ENCODE results near the gene BTF3L4. TPM values are rescaled to one million over a fixed set of nuclear protein-coding genes. Genes with fewer than 3 reads are reported as not detected.
A peak's percentile ranks its signal among the peaks of the same experiment; 100 is the strongest.

Gene BTF3L4
- total RNA-seq, 2 experiments from 2014 or later = 29.4 to 34.1 TPM

- H3K4me3 Mint-ChIP-seq = no peak overlapping the region
- no peaks in the 10 kb centered on the region for H3K9me3 Mint-ChIP-seq
- H3K4me3 ChIP-seq (ENCODE audit: low read length) = no peak overlapping the region
- H3K36me3 ChIP-seq (ENCODE audit: insufficient read depth, low read length) = no peaks in the 10 kb centered on the region
- DNase-seq (peak in 5 of 14 experiments; percentile 7 to 63 (median 54)), ATAC-seq (ENCODE audit: poor library complexity) (peak; percentile 41)
- no peak overlapping the region for H3K27ac Mint-ChIP-seq
- intact Hi-C loops (cut with DNase I, micrococcal nuclease) = loop anchor here (1.0 to 10.0 kb wide), 4 partner anchors 169 to 637 kb away; no protein-coding TSS in a partner anchor
- peak; percentile 75 for TF ChIP-seq CTCF (IDR thresholded peaks at IDR 0.05)
- no peak overlapping the region for H3K27ac ChIP-seq (ENCODE audit: low read depth in 1 of 2, low read length in 2 of 2)
- ChIA-PET POLR2A (no interaction called here), CTCF (interaction anchor here (0.5 to 0.7 kb wide), 2 partner anchors 15 to 559 kb away, joined by 3 to 4 read pairs; no protein-coding TSS in a partner anchor)
- H3K27me3 ChIP-seq (ENCODE audit: control insufficient read depth in 1 of 2, insufficient read depth in 2 of 2, low read length in 2 of 2) = no peaks in the 10 kb centered on the region
- H3K9me3 ChIP-seq (ENCODE audit: control insufficient read depth in 1 of 2, insufficient read depth in 1 of 2, low read length in 2 of 2) = no peaks in the 10 kb centered on the region
- no peaks in the 10 kb centered on the region for H3K36me3 Mint-ChIP-seq (ENCODE audit: low read depth)
- no peaks in the 10 kb centered on the region for H3K4me1 Mint-ChIP-seq (ENCODE audit: low read depth)
- H3K27me3 Mint-ChIP-seq = peaks cover 22% of the 10 kb centered on the region
- H3K4me1 ChIP-seq (ENCODE audit: insufficient read depth, low read length) = no peaks in the 10 kb centered on the region
Observed at GRCh38 chr1:52127181-52128180, 71.4 kb downstream of the BTF3L4 start.

DNA sequence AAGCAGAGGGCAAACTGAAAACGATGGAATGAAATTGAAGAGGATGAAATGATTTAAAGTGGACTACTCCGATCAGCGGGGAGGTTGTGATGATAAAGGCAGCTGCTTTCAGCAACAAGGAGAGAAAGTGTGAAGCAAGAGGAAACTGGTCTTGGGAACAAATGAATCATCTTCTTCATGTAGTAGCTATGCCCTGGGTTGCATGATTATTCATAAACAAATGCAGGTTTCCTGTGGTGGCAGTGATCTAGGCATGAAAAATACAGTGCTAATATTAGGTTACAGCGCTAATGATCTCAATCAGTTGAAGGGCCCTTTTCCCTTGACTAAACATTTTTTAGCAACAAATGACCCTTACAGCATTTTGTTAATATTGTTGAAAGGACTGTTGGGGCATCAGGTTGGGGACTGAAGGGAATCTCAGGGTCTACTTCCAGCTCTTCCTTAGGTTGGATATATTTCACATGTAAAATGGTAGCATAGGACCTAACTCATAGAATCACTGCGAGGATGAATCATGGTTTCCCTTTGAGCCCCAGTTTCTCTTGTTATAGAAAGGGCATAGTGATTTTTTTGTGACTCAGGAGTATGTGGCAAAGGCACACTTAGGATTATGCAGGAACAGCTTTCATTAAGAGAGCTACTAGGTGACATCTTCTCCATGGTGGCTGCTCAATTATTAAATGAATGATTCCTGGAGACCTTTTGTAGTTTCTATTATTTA, 83.9 kb downstream of the BTF3L4 start:
- H3K27me3 Mint-ChIP-seq = no peaks in the 10 kb centered on the region
- H3K4me1 Mint-ChIP-seq (ENCODE audit: low read depth) = peaks cover 32% of the 10 kb centered on the region
- H3K36me3 Mint-ChIP-seq (ENCODE audit: low read depth) = peaks cover 11% of the 10 kb centered on the region
- peak overlapping the region; percentile 85 for H3K27ac Mint-ChIP-seq
- H3K4me3 Mint-ChIP-seq = peak overlapping the region; percentile 94
- peak; percentile 30 for ATAC-seq (ENCODE audit: poor library complexity)
- Histone ChIP-seq H3K27me3 (ENCODE audit: control insufficient read depth in 1 of 2, insufficient read depth in 2 of 2, low read length in 2 of 2) (no peaks in the 10 kb centered on the region), H3K4me1 (ENCODE audit: insufficient read depth, low read length) (peaks cover 23% of the 10 kb centered on the region), H3K4me3 (ENCODE audit: low read length) (peak overlapping the region; percentile 15), H3K9me3 (ENCODE audit: control insufficient read depth in 1 of 2, insufficient read depth in 1 of 2, low read length in 2 of 2) (no peaks in the 10 kb centered on the region), H3K36me3 (ENCODE audit: insufficient read depth, low read length) (no peaks in the 10 kb centered on the region), H3K27ac (ENCODE audit: low read depth in 1 of 2, low read length in 2 of 2) (no peak overlapping the region)
- no peak for TF ChIP-seq CTCF (IDR thresholded peaks at IDR 0.05)
- no peaks in the 10 kb centered on the region for H3K9me3 Mint-ChIP-seq
- CTCF ChIA-PET = interaction anchor here (0.8 kb wide), 2 partner anchors 10 to 16 kb away, joined by 3 read pairs; no protein-coding TSS in a partner anchor
- intact Hi-C loops (cut with DNase I, micrococcal nuclease) = loop anchor here (5.0 to 10.0 kb wide), 5 partner anchors 83 to 547 kb away; partner anchors contain the start of genes BTF3L4 (in 1 of the 2), CC2D1B (in 1 of the 2), ORC1 (in 1 of the 2) and PRPF38A (in 1 of the 2)
- POLR2A ChIA-PET = no interaction called here
- peak in 4 of 14 experiments; percentile 32 to 64 (median 56) for DNase-seq

Other genes with a start within 250 kb of the BTF3L4 start
- gene NRDC, start 177.6 kb upstream of the BTF3L4 start, total RNA-seq = 10 to 100 TPM; 59.0 to 62.4 TPM
- gene RAB3B, start 65.6 kb upstream of the BTF3L4 start, total RNA-seq = not detected
- 10 to 100 TPM; 23.4 to 24.0 TPM for gene KTI12, start 22.5 kb upstream of the BTF3L4 start, total RNA-seq
- 10 to 100 TPM; 14.3 to 15.4 TPM for gene TXNDC12, start 1.1 kb upstream of the BTF3L4 start, total RNA-seq
- 1 to 10 TPM; 5.4 to 6.1 TPM for gene ZFYVE9, start 85.8 kb downstream of the BTF3L4 start, total RNA-seq